Fibroblast of lung (primary cell): ENCODE data around the gene NMNAT2.

Experiments used
- CTCF ChIP-seq, 2 donors: IDR thresholded peaks in 1 of 2; conservative IDR thresholded peaks in 1 of 2; 1 replicate in 1 of 2; 2 replicates in 1 of 2; pipeline ENCODE4 v1.5.1; 2011 to 2012; ENCODE audit warnings: low read length in 2 of 2, control low read depth in 1 of 2, inconsistent platforms in 1 of 2, low read depth in 1 of 2, mild to moderate bottlenecking in 1 of 2
- EZH2 ChIP-seq: IDR thresholded peaks from 2 replicates; pipeline ENCODE4 v1.5.1; 2012; ENCODE audit warnings: low read length, control low read depth, mild to moderate bottlenecking; ENCODE audit errors: missing control alignments

- TF ChIP-seq EZH2 (no peak), CTCF (conservative IDR thresholded peaks at IDR 0.05 in 1 of 2, IDR thresholded peaks at IDR 0.05 in 1 of 2; ENCODE audit: low read depth in 1 of 2, low read length in 2 of 2) (no peak)
These were observed 185.1 kb downstream of the NMNAT2 start for GRCh38 chr1:183233113-183233512.
